ENCODE results near the gene TBXAS1.

DNA sequence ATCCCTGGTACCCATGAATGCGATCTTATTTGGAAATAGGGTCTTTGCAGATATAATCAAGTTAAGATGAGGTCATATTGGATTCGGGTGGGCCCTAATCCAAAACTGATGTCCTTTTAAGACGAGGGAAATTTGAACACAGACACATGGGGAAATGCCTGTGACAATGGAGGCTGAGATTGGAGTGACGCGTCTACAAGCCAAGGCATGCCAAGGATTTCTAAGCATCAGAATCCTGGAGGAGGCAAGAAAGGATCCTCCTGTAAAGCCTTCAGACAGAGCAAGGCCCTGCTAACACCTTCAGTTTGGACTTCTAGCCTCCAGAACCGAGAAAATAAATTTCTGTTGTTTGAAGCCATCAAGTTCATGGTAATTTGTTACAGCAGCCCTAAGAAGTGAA is 215.2 kb downstream of the TBXAS1 start:
- TF ChIP-seq, protein P1, sequence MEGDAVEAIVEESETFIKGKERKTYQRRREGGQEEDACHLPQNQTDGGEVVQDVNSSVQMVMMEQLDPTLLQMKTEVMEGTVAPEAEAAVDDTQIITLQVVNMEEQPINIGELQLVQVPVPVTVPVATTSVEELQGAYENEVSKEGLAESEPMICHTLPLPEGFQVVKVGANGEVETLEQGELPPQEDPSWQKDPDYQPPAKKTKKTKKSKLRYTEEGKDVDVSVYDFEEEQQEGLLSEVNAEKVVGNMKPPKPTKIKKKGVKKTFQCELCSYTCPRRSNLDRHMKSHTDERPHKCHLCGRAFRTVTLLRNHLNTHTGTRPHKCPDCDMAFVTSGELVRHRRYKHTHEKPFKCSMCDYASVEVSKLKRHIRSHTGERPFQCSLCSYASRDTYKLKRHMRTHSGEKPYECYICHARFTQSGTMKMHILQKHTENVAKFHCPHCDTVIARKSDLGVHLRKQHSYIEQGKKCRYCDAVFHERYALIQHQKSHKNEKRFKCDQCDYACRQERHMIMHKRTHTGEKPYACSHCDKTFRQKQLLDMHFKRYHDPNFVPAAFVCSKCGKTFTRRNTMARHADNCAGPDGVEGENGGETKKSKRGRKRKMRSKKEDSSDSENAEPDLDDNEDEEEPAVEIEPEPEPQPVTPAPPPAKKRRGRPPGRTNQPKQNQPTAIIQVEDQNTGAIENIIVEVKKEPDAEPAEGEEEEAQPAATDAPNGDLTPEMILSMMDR (IDR thresholded peaks at IDR 0.05; ENCODE audit: low read length): no peak
- no peak for TF ChIP-seq EZH2phosphoT487 (IDR thresholded peaks at IDR 0.05; ENCODE audit: low read length)
- TF ChIP-seq EZH2 (optimal IDR thresholded peaks at IDR 0.05; ENCODE audit: low read depth, low read length): no peak
